Measurements from ENCODE around the gene GJA4. TPM values are rescaled to one million over a fixed set of nuclear protein-coding genes. Genes with fewer than 3 reads are reported as not detected.

Gene GJA4
- total and polyA plus RNA-seq, 2 of the 13 experiments (the other 11 are each of a cell fraction or from before 2014, with no cell fraction given), result not detected

GRCh38 chr1:34843392-34844251 lies 50.8 kb downstream of the GJA4 start (continued):
- TF ChIP-seq NFAT5 (CRISPR knock-in tag; IDR thresholded peaks at IDR 0.05), result no peak
- TF ChIP-seq ZNF12 (CRISPR knock-in tag; IDR thresholded peaks at IDR 0.05), result no peak
- TF ChIP-seq KDM5B (CRISPR knock-in tag; IDR thresholded peaks at IDR 0.05; ENCODE audit: borderline replicate concordance), result no peak

DNA sequence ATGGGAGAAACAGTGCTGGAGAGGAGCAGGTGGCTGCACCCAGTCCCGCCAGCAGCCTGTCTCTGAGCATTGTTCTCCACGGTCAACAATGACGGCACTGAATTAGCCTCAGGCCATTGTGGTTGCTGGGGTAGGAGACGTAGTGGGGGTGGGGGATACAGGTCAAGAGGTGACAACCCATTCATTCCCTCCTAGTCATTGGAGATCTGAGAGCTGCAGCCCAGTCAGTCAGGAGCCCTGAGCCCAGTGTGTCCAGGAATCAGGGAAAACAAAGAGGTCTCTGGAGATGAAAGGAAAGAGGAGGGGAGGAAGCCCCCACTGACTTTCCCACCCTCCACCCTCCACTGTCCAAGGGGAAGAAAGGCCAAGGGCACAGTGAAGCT lies 51.4 kb downstream of the GJA4 start:
- 11% methylated on average over 4 of the region's 4 CpGs for WGBS (ENCODE audit: low lambda C conversion rate)
- H3K4me3 ChIP-seq (replicated peaks in 1 of 3; ENCODE audit: insufficient read depth in 1 of 3, low read depth in 2 of 3, low read length in 3 of 3), result no peak overlapping the region
- DNase-seq (ENCODE audit: low spot score) (peak; percentile 83), FAIRE-seq (no peak), ATAC-seq (no peak)
- in situ Hi-C loops (cut with HindIII; ENCODE audit: extremely low pct_ligation_motif_present, low pct_unique_long_range_greater_than_20kb) (no loop called here), intact Hi-C loops (cut with micrococcal nuclease; ENCODE audit: unreplicated experiment) (no loop called here)
- ChIA-PET CTCF (ENCODE audit: low intra/inter-chr PET ratio, low total read pairs) (no interaction called here), POLR2A (interaction anchor here (0.6 to 2.5 kb wide), 4 partner anchors 15 to 1655 kb away, joined by 3 to 13 read pairs (median 3); partner anchors contain the start of gene SMIM12)
- H2AFZ ChIP-seq (ENCODE audit: low read length), result no peak overlapping the region
- H3K27me3 ChIP-seq (ENCODE audit: control insufficient read depth in 1 of 2, insufficient read depth in 2 of 2, low read length in 2 of 2), result peaks cover under 1 to 6% of the 10 kb centered on the region in 2 experiments; a peak in 1 of 5 replicates
- no peaks in the 10 kb centered on the region; the same call in 1 of the 2 replicates for H4K20me1 ChIP-seq (ENCODE audit: insufficient read depth, low read length)
- H3K4me1 ChIP-seq (ENCODE audit: insufficient read depth, low read length), result peaks cover 51% of the 10 kb centered on the region
- no peaks in the 10 kb centered on the region for H3K79me2 ChIP-seq (ENCODE audit: insufficient read depth, low read length)
- H3K9ac ChIP-seq (ENCODE audit: insufficient read depth, low read depth, low read length), result no peak overlapping the region
- H3K9me3 ChIP-seq (ENCODE audit: low read length), result no peaks in the 10 kb centered on the region
- no TSS peak for BruUV-seq (replicated peaks)
- 0 out of 2 replicates have a peak overlapping the region, but pooled peaks have one; percentile 9 for H3K4me2 ChIP-seq (ENCODE audit: low read depth, low read length)
- H3K36me3 ChIP-seq (replicated peaks in 1 of 2; ENCODE audit: control insufficient read depth in 1 of 2, insufficient read depth in 2 of 2, low read length in 2 of 2), result no peaks in the 10 kb centered on the region
- no peak overlapping the region for H3K27ac ChIP-seq (ENCODE audit: extremely low read length, insufficient read depth, low read length)
- peak; percentile 57 for TF ChIP-seq NR2F6 (IDR thresholded peaks at IDR 0.05)
- 0 out of 2 replicates have a peak, but pooled peaks have one; percentile 46 for TF ChIP-seq NR2F6 (CRISPR knock-in tag; IDR thresholded peaks at IDR 0.05)
- no peak for TF ChIP-seq LBX2 (CRISPR knock-in tag; IDR thresholded peaks at IDR 0.05; ENCODE audit: borderline replicate concordance)
- no peak for TF ChIP-seq HES4 (CRISPR knock-in tag; IDR thresholded peaks at IDR 0.05; ENCODE audit: borderline replicate concordance)
- no peak for TF ChIP-seq AGO1 (IDR thresholded peaks at IDR 0.05; ENCODE audit: low read depth, low read length, poor library complexity, severe bottlenecking)
- no peak for TF ChIP-seq FOSL2 (CRISPR knock-in tag; IDR thresholded peaks at IDR 0.05)
- TF ChIP-seq BORCS8-MEF2B (CRISPR knock-in tag; IDR thresholded peaks at IDR 0.05), result no peak
- no peak for TF ChIP-seq ZSCAN25 (CRISPR knock-in tag; IDR thresholded peaks at IDR 0.05)
- TF ChIP-seq ZNF234 (CRISPR knock-in tag; conservative IDR thresholded peaks at IDR 0.05), result no peak
- no peak for TF ChIP-seq ZSCAN20 (CRISPR knock-in tag; IDR thresholded peaks at IDR 0.05; ENCODE audit: borderline replicate concordance)

All from HepG2 (cell line).